Activated naive CD4-positive, alpha-beta T cell treated with anti-CD3 and anti-CD28 coated beads for 36 hours (primary cell): ENCODE results near the gene RABGEF1. TPM values are rescaled to one million over a fixed set of nuclear protein-coding genes. Genes with fewer than 3 reads are reported as not detected.
"Not testable (repeated sequence)": the region's sequence is repeated elsewhere in the genome, so short reads cannot be mapped to it uniquely, and the experiment has no call there.

Experiments used
- CTCF ChIA-PET: fragments of 350-600 bp; sonication (Branson Sonifier 250); formaldehyde crosslinking; loops from one replicate; lab custom pipeline; 2021; ENCODE audit warnings: antibody characterized with exemption; lab: Charles Lee
- DNase-seq: peaks from one replicate; pipeline ENCODE4 v3.0.0-alpha.2; 2020
- H3K27ac Mint-ChIP-seq: one replicate; pipeline ENCODE4 v1.8.0; 2021; ENCODE audit warnings: mild to moderate bottlenecking, mixed read lengths
- H3K27me3 Mint-ChIP-seq: one replicate; pipeline ENCODE4 v1.8.0; 2021; ENCODE audit warnings: low read depth, mixed read lengths
- H3K36me3 Mint-ChIP-seq: one replicate; pipeline ENCODE4 v1.8.0; 2021; ENCODE audit warnings: low read depth, mixed read lengths
- H3K4me1 Mint-ChIP-seq: one replicate; pipeline ENCODE4 v1.8.0; 2021; ENCODE audit warnings: low read depth, mixed read lengths
- H3K4me3 Mint-ChIP-seq: one replicate; pipeline ENCODE4 v1.8.0; 2021; ENCODE audit warnings: mild to moderate bottlenecking, moderate library complexity, mixed read lengths
- H3K9me3 Mint-ChIP-seq: one replicate; pipeline ENCODE4 v1.8.0; 2021; ENCODE audit warnings: mixed read lengths
- intact Hi-C: fragments of 100-400 bp; cut with micrococcal nuclease; formaldehyde crosslinking; loops from one replicate; pipeline ENCODE4 v1.15.1; 2023
- total RNA-seq, 2 experiments: library from RNA; stranded (reverse); gene quantifications; one replicate each; pipeline ENCODE4 v1.2.3, GENCODE V29; 2021

Gene RABGEF1
- total RNA-seq, 2 experiments from 2014 or later, result 10.7 to 10.8 TPM

GRCh38 chr7:66713687-66714086 is 26.8 kb upstream of the RABGEF1 start:
- no peak overlapping the region for H3K4me3 Mint-ChIP-seq
- H3K36me3 Mint-ChIP-seq, result peaks cover 24% of the 10 kb centered on the region
- no peaks in the 10 kb centered on the region for H3K27me3 Mint-ChIP-seq
- intact Hi-C loops, result no loop called here
- no peak for DNase-seq
- H3K27ac Mint-ChIP-seq, result no peak overlapping the region
- CTCF ChIA-PET, result no interaction called here
- no peaks in the 10 kb centered on the region for H3K4me1 Mint-ChIP-seq
- peaks cover 6% of the 10 kb centered on the region for H3K9me3 Mint-ChIP-seq

GRCh38 chr7:66716634-66717033 is 23.9 kb upstream of the RABGEF1 start:
- DNase-seq, H3K27ac Mint-ChIP-seq, CTCF ChIA-PET, H3K27me3 Mint-ChIP-seq, intact Hi-C loops, H3K9me3 Mint-ChIP-seq, H3K4me1 Mint-ChIP-seq, H3K4me3 Mint-ChIP-seq: not testable (repeated sequence)
- peaks cover 22% of the 10 kb centered on the region for H3K36me3 Mint-ChIP-seq

GRCh38 chr7:66720561-66720960 is 20.0 kb upstream of the RABGEF1 start:
- no peak for DNase-seq
- no peaks in the 10 kb centered on the region for H3K4me1 Mint-ChIP-seq
- CTCF ChIA-PET, result interaction anchor here (0.7 to 1.0 kb wide), 2 partner anchors 19 to 86 kb away, joined by 3 to 6 read pairs; no protein-coding TSS in a partner anchor
- no peaks in the 10 kb centered on the region for H3K27me3 Mint-ChIP-seq
- peaks cover 20% of the 10 kb centered on the region for H3K36me3 Mint-ChIP-seq
- no peak overlapping the region for H3K4me3 Mint-ChIP-seq
- peaks cover 16% of the 10 kb centered on the region for H3K9me3 Mint-ChIP-seq
- no peak overlapping the region for H3K27ac Mint-ChIP-seq
- intact Hi-C loops, result no loop called here

GRCh38 chr7:66725843-66726242 is 14.7 kb upstream of the RABGEF1 start:
- Mint-ChIP-seq H3K4me3 (no peak overlapping the region), H3K27ac (no peak overlapping the region), H3K9me3 (peaks cover 16% of the 10 kb centered on the region), H3K4me1 (no peaks in the 10 kb centered on the region), H3K36me3 (peaks cover 18% of the 10 kb centered on the region), H3K27me3 (no peaks in the 10 kb centered on the region)
- CTCF ChIA-PET, result no interaction called here
- no peak for DNase-seq
- intact Hi-C loops, result no loop called here

GRCh38 chr7:66727058-66727457 is 13.5 kb upstream of the RABGEF1 start:
- H3K36me3 Mint-ChIP-seq, result peaks cover 18% of the 10 kb centered on the region
- H3K4me1 Mint-ChIP-seq, result no peaks in the 10 kb centered on the region
- no peak overlapping the region for H3K4me3 Mint-ChIP-seq
- intact Hi-C loops, result no loop called here
- no peak overlapping the region for H3K27ac Mint-ChIP-seq
- CTCF ChIA-PET, result no interaction called here
- H3K9me3 Mint-ChIP-seq, result peaks cover 16% of the 10 kb centered on the region
- no peaks in the 10 kb centered on the region for H3K27me3 Mint-ChIP-seq
- DNase-seq, result no peak

GRCh38 chr7:66728571-66728970 is 12.0 kb upstream of the RABGEF1 start:
- Mint-ChIP-seq H3K9me3 (peaks cover 13% of the 10 kb centered on the region), H3K27me3 (no peaks in the 10 kb centered on the region), H3K36me3 (peaks cover 14% of the 10 kb centered on the region), H3K27ac (no peak overlapping the region), H3K4me3 (no peak overlapping the region), H3K4me1 (no peaks in the 10 kb centered on the region)
- intact Hi-C loops, result no loop called here
- no peak for DNase-seq
- CTCF ChIA-PET, result no interaction called here

- Mint-ChIP-seq H3K27me3 (no peaks in the 10 kb centered on the region), H3K27ac (no peak overlapping the region), H3K9me3 (peaks cover 10% of the 10 kb centered on the region), H3K4me1 (no peaks in the 10 kb centered on the region), H3K36me3 (peaks cover 11% of the 10 kb centered on the region), H3K4me3 (no peak overlapping the region)
- intact Hi-C loops, result no loop called here
- CTCF ChIA-PET, result no interaction called here
- DNase-seq, result no peak
Measured at GRCh38 chr7:66729274-66729673, 11.3 kb upstream of the RABGEF1 start.

- Mint-ChIP-seq H3K4me3 (no peak overlapping the region), H3K27me3 (no peaks in the 10 kb centered on the region), H3K36me3 (peaks cover 19% of the 10 kb centered on the region), H3K9me3 (peaks cover 15% of the 10 kb centered on the region), H3K27ac (no peak overlapping the region), H3K4me1 (peaks cover 13% of the 10 kb centered on the region)
- CTCF ChIA-PET, result no interaction called here
- intact Hi-C loops, result no loop called here
- DNase-seq, result no peak
Measured at GRCh38 chr7:66731986-66732385, 8.5 kb upstream of the RABGEF1 start.

- H3K4me1 Mint-ChIP-seq, result peaks cover 16% of the 10 kb centered on the region
- DNase-seq, result no peak
- CTCF ChIA-PET, result interaction anchor here (0.7 kb wide), 1 partner anchor 222 kb away, joined by 3 read pairs; no protein-coding TSS in a partner anchor
- peaks cover 15% of the 10 kb centered on the region for H3K9me3 Mint-ChIP-seq
- intact Hi-C loops, result no loop called here
- H3K36me3 Mint-ChIP-seq, result peaks cover 19% of the 10 kb centered on the region
- no peak overlapping the region for H3K27ac Mint-ChIP-seq
- no peaks in the 10 kb centered on the region for H3K27me3 Mint-ChIP-seq
- H3K4me3 Mint-ChIP-seq, result no peak overlapping the region
Measured at GRCh38 chr7:66732439-66732838, 8.1 kb upstream of the RABGEF1 start.

GRCh38 chr7:66734006-66734405 is 6.5 kb upstream of the RABGEF1 start:
- CTCF ChIA-PET, result no interaction called here
- H3K4me1 Mint-ChIP-seq, result peaks cover 22% of the 10 kb centered on the region
- H3K27ac Mint-ChIP-seq, result no peak overlapping the region
- intact Hi-C loops, result no loop called here
- H3K36me3 Mint-ChIP-seq, result peaks cover 19% of the 10 kb centered on the region
- peaks cover 15% of the 10 kb centered on the region for H3K9me3 Mint-ChIP-seq
- DNase-seq, result no peak
- H3K27me3 Mint-ChIP-seq, result no peaks in the 10 kb centered on the region
- no peak overlapping the region for H3K4me3 Mint-ChIP-seq

- intact Hi-C loops, result no loop called here
- H3K4me1 Mint-ChIP-seq, result peaks cover 26% of the 10 kb centered on the region
- peaks cover 19% of the 10 kb centered on the region for H3K36me3 Mint-ChIP-seq
- DNase-seq, result no peak
- H3K27me3 Mint-ChIP-seq, result no peaks in the 10 kb centered on the region
- peaks cover 15% of the 10 kb centered on the region for H3K9me3 Mint-ChIP-seq
- CTCF ChIA-PET, result no interaction called here
- H3K4me3 Mint-ChIP-seq, result no peak overlapping the region
- H3K27ac Mint-ChIP-seq, result no peak overlapping the region
Measured at GRCh38 chr7:66735154-66735553, 5.4 kb upstream of the RABGEF1 start.

GRCh38 chr7:66735850-66736249 is 4.7 kb upstream of the RABGEF1 start:
- H3K27me3 Mint-ChIP-seq, result no peaks in the 10 kb centered on the region
- peaks cover 15% of the 10 kb centered on the region for H3K9me3 Mint-ChIP-seq
- intact Hi-C loops, result no loop called here
- no peak overlapping the region for H3K27ac Mint-ChIP-seq
- no peak for DNase-seq
- H3K4me1 Mint-ChIP-seq, result peaks cover 26% of the 10 kb centered on the region
- H3K36me3 Mint-ChIP-seq, result peaks cover 19% of the 10 kb centered on the region
- no peak overlapping the region for H3K4me3 Mint-ChIP-seq
- CTCF ChIA-PET, result no interaction called here

- Mint-ChIP-seq H3K27ac (no peak overlapping the region), H3K9me3 (peaks cover 15% of the 10 kb centered on the region), H3K4me1 (peaks cover 33% of the 10 kb centered on the region), H3K27me3 (no peaks in the 10 kb centered on the region), H3K4me3 (no peak overlapping the region), H3K36me3 (peaks cover 19% of the 10 kb centered on the region)
- intact Hi-C loops, result no loop called here
- CTCF ChIA-PET, result no interaction called here
- no peak for DNase-seq
Measured at GRCh38 chr7:66736892-66737291, 3.6 kb upstream of the RABGEF1 start.
